H1 (cell line): ENCODE data around the gene TMEM139. TPM values are rescaled to one million over a fixed set of nuclear protein-coding genes. Genes with fewer than 3 reads are reported as not detected.

Experiments used
- CTCF ChIA-PET: fragments of 300-600 bp; sonication (Branson Sonifier 250); formaldehyde crosslinking; loops from one replicate; lab custom pipeline; 2021; ENCODE audit not compliant: partially characterized antibody; lab: Charles Lee
- POLR2A ChIA-PET: fragments of 300-600 bp; sonication (Branson Sonifier 250); formaldehyde crosslinking; loops from one replicate; lab custom pipeline; 2021; ENCODE audit warnings: inconsistent platforms; ENCODE audit not compliant: partially characterized antibody; lab: Charles Lee
- DNase-seq, 2 experiments: peaks; one replicate each; pipeline versions ENCODE4 v3.0.0 to v3.0.0-alpha.2; 2010 to 2022; ENCODE audit warnings: low spot score in 2 of 2, low read depth in 1 of 2, mixed read lengths in 1 of 2
- FAIRE-seq: peaks from 2 replicates; lab custom pipeline; 2011; peaks lifted over from hg19 to GRCh38; lab: Jason Lieb, UNC
- H2AFZ ChIP-seq: 2 replicates; pipeline ENCODE4 v1.8.1; 2012; ENCODE audit warnings: low read length, inconsistent platforms
- H2AK5ac ChIP-seq: 2 replicates; pipeline ENCODE4 v1.6.1; 2013; ENCODE audit warnings: low read depth, low read length
- H2BK120ac ChIP-seq: replicated peaks from 2 replicates; pipeline ENCODE3; 2013; ENCODE audit warnings: low read depth, low read length, inconsistent platforms
- H2BK12ac ChIP-seq: 2 replicates; pipeline ENCODE4 v1.6.1; 2013; ENCODE audit warnings: low read depth, low read length
- H2BK15ac ChIP-seq: 2 replicates; pipeline ENCODE4 v1.6.1; 2013; ENCODE audit warnings: low read length
- H2BK20ac ChIP-seq: 2 replicates; pipeline ENCODE4 v1.6.1; 2013; ENCODE audit warnings: low read length
- H2BK5ac ChIP-seq: 2 replicates; pipeline ENCODE4 v1.6.1; 2013; ENCODE audit warnings: low read depth, low read length
- H3K14ac ChIP-seq: 2 replicates; pipeline ENCODE4 v1.6.1; 2013; ENCODE audit warnings: inconsistent platforms; ENCODE audit not compliant: insufficient read length
- H3K18ac ChIP-seq: 2 replicates; pipeline ENCODE4 v1.6.1; 2013; ENCODE audit warnings: low read length; ENCODE audit errors: extremely low read depth
- H3K23ac ChIP-seq: 2 replicates; pipeline ENCODE4 v1.6.1; 2013; ENCODE audit warnings: inconsistent platforms; ENCODE audit not compliant: insufficient read length
- H3K23me2 ChIP-seq: 2 replicates; pipeline ENCODE4 v1.6.1; 2013; ENCODE audit warnings: low read depth, low read length
- H3K27ac ChIP-seq: 2 replicates; pipeline ENCODE4 v1.6.1; 2011; ENCODE audit warnings: low read depth, low read length, inconsistent platforms
- H3K27me3 ChIP-seq, 4 experiments: replicated peaks in 1 of 4; 1 replicate in 1 of 4; 2 replicates in 3 of 4; pipeline versions ENCODE4 v1.6.1 to v1.8.1; 2011 to 2013; ENCODE audit warnings: low read length in 3 of 4, mild to moderate bottlenecking in 3 of 4, inconsistent platforms in 2 of 4, mixed read lengths in 2 of 4, moderate library complexity in 1 of 4; ENCODE audit not compliant: control insufficient read depth in 3 of 4, insufficient read depth in 3 of 4; ENCODE audit errors: extremely low read depth in 1 of 4
- H3K36me3 ChIP-seq, 4 experiments: 2 replicates each; pipeline versions ENCODE4 v1.6.1 to v1.8.1; 2011 to 2013; ENCODE audit warnings: mild to moderate bottlenecking in 4 of 4, low read length in 3 of 4, moderate library complexity in 2 of 4, control low read depth in 1 of 4, inconsistent platforms in 1 of 4; ENCODE audit not compliant: insufficient read depth in 4 of 4, control insufficient read depth in 2 of 4
- H3K4ac ChIP-seq: replicated peaks from 2 replicates; pipeline ENCODE3; 2013; ENCODE audit warnings: low read length, low read depth, mixed read lengths, inconsistent platforms; ENCODE audit not compliant: insufficient read length
- H3K4me1 ChIP-seq, 4 experiments: replicated peaks in 1 of 4; 1 replicate in 1 of 4; 2 replicates in 3 of 4; pipeline versions ENCODE4 v1.6.1 to v1.8.1; 2011 to 2013; ENCODE audit warnings: low read length in 3 of 4, inconsistent platforms in 2 of 4, mixed read lengths in 1 of 4; ENCODE audit not compliant: insufficient read depth in 4 of 4, control insufficient read depth in 3 of 4
- H3K4me2 ChIP-seq, 2 experiments: 2 replicates each; pipeline versions ENCODE4 v1.6.1 to v1.8.1; 2011 to 2013; ENCODE audit warnings: low read depth in 2 of 2, low read length in 2 of 2, control low read depth in 1 of 2, inconsistent platforms in 1 of 2, mild to moderate bottlenecking in 1 of 2; ENCODE audit not compliant: insufficient read depth in 1 of 2
- H3K4me3 ChIP-seq, 4 experiments: fragments of 200-600, 300-600 bp in 1 of 4; sonication (generic), shearing (Covaris generic), sonication (Bioruptor Twin) in 1 of 4; 2 replicates each; pipeline versions ENCODE4 v1.5.1 to v1.8.1; 2011 to 2016; ENCODE audit warnings: low read length in 4 of 4, low read depth in 3 of 4, control low read depth in 2 of 4, inconsistent platforms in 2 of 4, mild to moderate bottlenecking in 2 of 4, mixed read lengths in 1 of 4, moderate library complexity in 1 of 4; ENCODE audit not compliant: insufficient read depth in 2 of 4; ENCODE audit errors: extremely low read depth in 1 of 4
- H3K56ac ChIP-seq: replicated peaks from 2 replicates; pipeline ENCODE3; 2013; ENCODE audit warnings: low read depth, mild to moderate bottlenecking, mixed read lengths, low read length, inconsistent platforms; ENCODE audit not compliant: insufficient read length
- H3K79me1 ChIP-seq: 2 replicates; pipeline ENCODE4 v1.6.1; 2013; ENCODE audit warnings: low read depth, low read length, control low read depth
- H3K79me2 ChIP-seq, 2 experiments: 2 replicates each; pipeline versions ENCODE4 v1.6.1 to v1.8.1; 2012 to 2013; ENCODE audit warnings: low read length in 2 of 2, mild to moderate bottlenecking in 2 of 2, inconsistent platforms in 1 of 2; ENCODE audit not compliant: insufficient read depth in 2 of 2, control insufficient read depth in 1 of 2
- H3K9ac ChIP-seq, 4 experiments: replicated peaks in 1 of 4; 1 replicate in 1 of 4; 2 replicates in 3 of 4; pipeline versions ENCODE4 v1.6.1 to v1.8.1; 2011 to 2013; ENCODE audit warnings: low read depth in 3 of 4, low read length in 3 of 4, control low read depth in 2 of 4, mild to moderate bottlenecking in 2 of 4, moderate library complexity in 2 of 4, inconsistent platforms in 1 of 4; ENCODE audit errors: extremely low read depth in 1 of 4
- H3K9me3 ChIP-seq, 2 experiments: 2 replicates each; pipeline versions ENCODE4 v1.6.1 to v1.8.1; 2012 to 2013; ENCODE audit warnings: mild to moderate bottlenecking in 2 of 2, moderate library complexity in 2 of 2, control low read depth in 1 of 2, inconsistent platforms in 1 of 2, low read depth in 1 of 2, low read length in 1 of 2, mixed read lengths in 1 of 2; ENCODE audit not compliant: insufficient read depth in 2 of 2
- H4K20me1 ChIP-seq, 2 experiments: replicated peaks in 1 of 2; 2 replicates each; pipeline versions ENCODE3 to v1.8.1; 2011 to 2013; ENCODE audit warnings: inconsistent platforms in 2 of 2, low read length in 2 of 2, mild to moderate bottlenecking in 1 of 2; ENCODE audit not compliant: insufficient read depth in 2 of 2, control insufficient read depth in 1 of 2
- H4K5ac ChIP-seq: 2 replicates; pipeline ENCODE4 v1.6.1; 2013; ENCODE audit warnings: low read length, low read depth, mixed read lengths, inconsistent platforms; ENCODE audit not compliant: insufficient read length
- H4K8ac ChIP-seq: 2 replicates; pipeline ENCODE4 v1.8.0; 2013; ENCODE audit warnings: mild to moderate bottlenecking, moderate library complexity, low read length, inconsistent platforms; ENCODE audit not compliant: insufficient read depth; ENCODE audit errors: extremely low read depth
- H4K91ac ChIP-seq: replicated peaks from 2 replicates; pipeline ENCODE3; 2013; ENCODE audit warnings: low read length, mixed read lengths, inconsistent platforms; ENCODE audit not compliant: insufficient read length
- WGBS, 2 experiments: shearing (Covaris generic) in 1 of 2; methylation state at CpG; one replicate each; pipeline versions ENCODE4 v1.1.6 to v1.1.7; 2013 to 2015; ENCODE audit warnings: low lambda C conversion rate in 2 of 2, mixed read lengths in 2 of 2, inconsistent platforms in 1 of 2, low coverage in 1 of 2, missing lambda C conversion rate in 1 of 2; ENCODE audit not compliant: insufficient replicate concordance in 2 of 2, insufficient coverage in 1 of 2, insufficient read length in 1 of 2; ENCODE audit errors: extremely low coverage in 1 of 2, missing lambda C conversion rate in 1 of 2; 5-methylcytosine and 5-hydroxymethylcytosine counted together
- polyA plus RNA-seq, 7 experiments: library from polyadenylated mRNA; depleted of rRNA in 3 of 7; stranded (reverse) in 5 of 7; unstranded in 2 of 7; fragments of >200 nt in 5 of 7; fragments of 200-250 nt in 2 of 7; gene quantifications; 1 replicate in 5 of 7; 2 replicates in 1 of 7; 4 replicates in 1 of 7; pipeline versions ENCODE4 v1.2.1 to v1.2.3, GENCODE V29; 2011 to 2013; ENCODE audit warnings: missing spikeins in 2 of 7, mixed read lengths in 2 of 7
- total RNA-seq: library from RNA; stranded (reverse); fragmentation: NEBNext Ultra II Directional; extraction: Animal tissue kit (Norgen Biotek cat#: 25700); gene quantifications from 2 replicates; pipeline ENCODE4 v1.2.1, GENCODE V29; 2021

The TMEM139 gene
- total and polyA plus RNA-seq, 2 of the 8 experiments (the other 6 are each of a cell fraction or from before 2014, with no cell fraction given), result 3.2 to 6.7 TPM

DNA sequence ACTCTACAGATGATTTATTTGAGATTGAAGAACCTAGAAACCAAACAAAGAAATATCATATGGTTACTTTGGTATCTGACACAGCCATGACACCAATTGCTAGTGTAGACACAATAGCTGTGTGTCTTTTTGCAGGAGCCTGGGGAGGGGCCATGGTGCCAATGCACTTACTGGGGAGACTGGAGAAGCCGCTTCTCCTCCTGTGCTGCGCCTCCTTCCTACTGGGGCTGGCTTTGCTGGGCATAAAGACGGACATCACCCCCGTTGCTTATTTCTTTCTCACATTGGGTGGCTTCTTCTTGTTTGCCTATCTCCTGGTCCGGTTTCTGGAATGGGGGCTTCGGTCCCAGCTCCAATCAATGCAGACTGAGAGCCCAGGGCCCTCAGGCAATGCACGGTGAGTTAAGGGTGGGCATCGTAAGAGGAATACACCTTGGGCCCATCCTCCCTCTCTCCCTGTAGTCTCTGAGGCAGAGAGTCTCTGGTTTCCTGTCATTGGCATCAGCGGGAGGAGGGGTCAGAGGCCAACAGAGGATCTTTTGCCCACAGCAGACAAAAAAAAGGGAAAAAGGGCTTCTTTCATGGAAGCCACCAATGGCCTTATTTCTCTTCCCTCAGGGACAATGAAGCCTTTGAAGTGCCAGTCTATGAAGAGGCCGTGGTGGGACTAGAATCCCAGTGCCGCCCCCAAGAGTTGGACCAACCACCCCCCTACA, 1.2 kb downstream of the TMEM139 start:
- 93% methylated on average over 11 of the region's 11 CpGs; no CpG with 5 or more reads in 1 of the 2 experiments for WGBS, 2 experiments
- Histone ChIP-seq H3K4me3 (no peak overlapping the region), H2BK15ac (no peak overlapping the region), H4K91ac (no peak overlapping the region), H2AK5ac (no peak overlapping the region), H3K4ac (no peak overlapping the region), H3K27me3 (peaks cover 10 to 21% (median 20%) of the 10 kb centered on the region in 4 experiments), H3K79me2 (peaks cover 0 to 24% of the 10 kb centered on the region in 2 experiments; a peak in 3 of 4 replicates), H3K4me2 (peak overlapping the region in 1 of 2 experiments; percentile 71; a peak in 1 of 4 replicates), H3K4me1 (peaks cover 9 to 14% (median 10%) of the 10 kb centered on the region in 4 experiments), H3K23ac (no peak overlapping the region), H2BK20ac (no peak overlapping the region), H2BK120ac (no peak overlapping the region), H4K5ac (no peak overlapping the region), H3K9me3 (peaks cover 6 to 13% of the 10 kb centered on the region in 2 experiments), H3K9ac (no peak overlapping the region), H3K56ac (no peak overlapping the region), H3K27ac (no peak overlapping the region), H3K14ac (no peak overlapping the region), H3K18ac (no peak overlapping the region), H4K20me1 (peaks cover 0 to 2% of the 10 kb centered on the region in 2 experiments), H3K36me3 (peaks cover 0 to 6% (median 2%) of the 10 kb centered on the region in 4 experiments; a peak in 3 of 8 replicates), H2BK12ac (no peak overlapping the region), H3K79me1 (peaks cover 3% of the 10 kb centered on the region), H3K23me2 (peaks cover 8% of the 10 kb centered on the region), H2BK5ac (no peak overlapping the region), H4K8ac (no peak overlapping the region), H2AFZ (no peak overlapping the region)
- ChIA-PET POLR2A (interaction anchor here (1.0 kb wide), 2 partner anchors 10 to 61 kb away, joined by 3 read pairs; no protein-coding TSS in a partner anchor), CTCF (interaction anchor here (0.6 to 3.6 kb wide), 8 partner anchors 11 to 698 kb away, joined by 3 to 22 read pairs (median 3); partner anchors contain the start of gene GSTK1)
- FAIRE-seq (no peak), DNase-seq (no peak)
